ENCODE results near the gene RRP9.

Gene RRP9

GRCh38 chr3:51964521-51964920 is 22.8 kb upstream of the RRP9 start:
- H3K27ac Mint-ChIP-seq = no peak overlapping the region
- DNase-seq = no peak
- no peaks in the 10 kb centered on the region for H3K9me3 Mint-ChIP-seq
- no peaks in the 10 kb centered on the region for H3K27me3 Mint-ChIP-seq (ENCODE audit: low read depth, poor library complexity)
- peak overlapping the region; percentile 93 for H3K4me3 Mint-ChIP-seq
- TF ChIP-seq CTCF (IDR thresholded peaks at IDR 0.05) = no peak
- H3K36me3 Mint-ChIP-seq (ENCODE audit: low read depth) = peaks cover 20% of the 10 kb centered on the region
- H3K4me1 Mint-ChIP-seq = peaks cover 71% of the 10 kb centered on the region

GRCh38 chr3:51963951-51964451 is 22.3 kb upstream of the RRP9 start:
- TF ChIP-seq CTCF (IDR thresholded peaks at IDR 0.05) = no peak
- peak; percentile 73 for DNase-seq
- no peak overlapping the region for H3K27ac Mint-ChIP-seq
- peak overlapping the region; percentile 93 for H3K4me3 Mint-ChIP-seq
- H3K36me3 Mint-ChIP-seq (ENCODE audit: low read depth) = peaks cover 20% of the 10 kb centered on the region
- H3K9me3 Mint-ChIP-seq = no peaks in the 10 kb centered on the region
- no peaks in the 10 kb centered on the region for H3K27me3 Mint-ChIP-seq (ENCODE audit: low read depth, poor library complexity)
- peaks cover 66% of the 10 kb centered on the region for H3K4me1 Mint-ChIP-seq

DNA sequence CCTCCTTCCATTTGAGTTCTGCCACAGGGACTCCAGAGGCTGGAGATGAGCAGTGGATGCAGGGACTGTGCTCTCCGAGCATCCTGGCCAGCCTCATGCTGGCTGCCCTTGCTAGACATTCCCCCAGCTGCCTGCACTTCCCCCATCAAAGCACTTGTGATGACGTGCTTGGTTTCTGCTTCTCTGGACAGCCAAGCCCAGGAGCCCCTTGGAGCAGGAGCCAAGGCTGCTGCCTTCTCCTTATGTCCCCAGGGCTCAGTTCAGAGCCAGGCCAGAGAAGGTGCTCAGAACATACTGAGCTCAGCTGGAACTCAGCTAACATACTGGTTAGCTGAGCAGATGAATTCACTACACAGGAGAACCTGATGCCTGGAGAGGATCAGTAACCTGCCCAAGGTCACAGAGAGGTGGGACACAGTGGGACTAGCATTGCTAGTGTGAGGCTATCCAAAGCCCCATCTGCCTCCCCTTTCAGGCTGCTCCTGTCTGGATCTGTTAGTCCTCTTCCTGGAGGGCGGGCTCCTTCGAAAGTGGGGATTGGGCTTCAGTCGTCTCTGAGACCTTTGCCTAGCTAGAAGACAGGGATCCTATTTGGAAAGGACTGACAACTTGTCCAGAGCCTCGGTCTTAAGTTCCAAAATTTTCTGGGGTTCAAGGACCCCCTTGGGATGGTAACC is 21.3 kb upstream of the RRP9 start:
- no peak for DNase-seq
- Mint-ChIP-seq H3K4me1 (peaks cover 55% of the 10 kb centered on the region), H3K27ac (no peak overlapping the region), H3K27me3 (ENCODE audit: low read depth, poor library complexity) (no peaks in the 10 kb centered on the region), H3K9me3 (no peaks in the 10 kb centered on the region), H3K36me3 (ENCODE audit: low read depth) (peaks cover 27% of the 10 kb centered on the region), H3K4me3 (no peak overlapping the region)
- TF ChIP-seq CTCF (IDR thresholded peaks at IDR 0.05) = no peak

- peaks cover 27% of the 10 kb centered on the region for H3K36me3 Mint-ChIP-seq (ENCODE audit: low read depth)
- no peak for DNase-seq
- no peaks in the 10 kb centered on the region for H3K27me3 Mint-ChIP-seq (ENCODE audit: low read depth, poor library complexity)
- peak overlapping the region; percentile 77 for H3K27ac Mint-ChIP-seq
- H3K9me3 Mint-ChIP-seq = no peaks in the 10 kb centered on the region
- TF ChIP-seq CTCF (IDR thresholded peaks at IDR 0.05) = no peak
- peaks cover 55% of the 10 kb centered on the region for H3K4me1 Mint-ChIP-seq
- no peak overlapping the region for H3K4me3 Mint-ChIP-seq
These were observed 20.2 kb upstream of the RRP9 start for GRCh38 chr3:51961602-51962569.

DNA sequence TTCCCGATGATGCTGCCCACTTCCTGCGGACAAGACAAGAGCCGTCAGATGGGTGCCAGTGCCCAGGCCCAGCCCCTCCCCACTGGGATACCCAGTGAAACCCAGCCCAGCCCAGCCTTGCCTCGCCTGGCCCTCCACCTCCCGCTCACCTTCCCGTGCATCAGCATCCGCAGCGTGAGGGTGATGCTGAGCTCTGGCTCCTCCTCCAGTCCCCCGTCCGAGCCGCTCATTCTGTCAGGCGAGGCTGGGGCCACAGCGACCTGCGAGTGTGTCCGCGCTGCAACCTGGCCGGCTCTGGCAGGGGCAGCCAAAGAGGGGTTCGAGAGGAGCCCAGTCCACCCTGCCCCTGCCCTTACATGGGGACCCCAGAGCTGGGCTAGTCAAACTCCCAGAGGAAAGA is 19.3 kb upstream of the RRP9 start:
- no peak for DNase-seq
- peaks cover 51% of the 10 kb centered on the region for H3K4me1 Mint-ChIP-seq
- H3K36me3 Mint-ChIP-seq (ENCODE audit: low read depth) = peaks cover 27% of the 10 kb centered on the region
- no peak overlapping the region for H3K4me3 Mint-ChIP-seq
- peak overlapping the region; percentile 77 for H3K27ac Mint-ChIP-seq
- TF ChIP-seq CTCF (IDR thresholded peaks at IDR 0.05) = no peak
- H3K27me3 Mint-ChIP-seq (ENCODE audit: low read depth, poor library complexity) = no peaks in the 10 kb centered on the region
- no peaks in the 10 kb centered on the region for H3K9me3 Mint-ChIP-seq
